HL-60 (cell line): Measurements from ENCODE around the gene ABCA10.

Source experiments
- CTCF ChIP-seq: IDR thresholded peaks from one replicate; pipeline ENCODE4 v1.5.1; 2011; ENCODE audit warnings: low read length, control low read depth, inconsistent platforms; ENCODE audit not compliant: insufficient read depth
- POLR2AphosphoS5 ChIP-seq: IDR thresholded peaks from 2 replicates; pipeline ENCODE4 v1.6.1; 2012; ENCODE audit warnings: low read depth
- REST ChIP-seq: IDR thresholded peaks from 2 replicates; pipeline ENCODE4 v1.6.1; 2012; ENCODE audit warnings: low read depth; ENCODE audit not compliant: insufficient replicate concordance

- TF ChIP-seq POLR2AphosphoS5 (no peak), CTCF (no peak), REST (no peak)
These were observed 97.9 kb downstream of the ABCA10 start for GRCh38 chr17:69130627-69131296.
